HUES64 (cell line): Measurements from ENCODE around the gene SNRPA.

Experiments
- H3K27ac ChIP-seq: 2 replicates; pipeline ENCODE4 v1.7.0; 2013; ENCODE audit warnings: low read depth, low read length, inconsistent platforms
- H3K27me3 ChIP-seq: 2 replicates; pipeline ENCODE4 v1.6.1; 2013; ENCODE audit warnings: mild to moderate bottlenecking, low read length; ENCODE audit not compliant: insufficient read depth
- H3K36me3 ChIP-seq: 2 replicates; pipeline ENCODE4 v1.6.1; 2013; ENCODE audit warnings: mild to moderate bottlenecking, low read length; ENCODE audit not compliant: insufficient read depth
- H3K4me1 ChIP-seq: 2 replicates; pipeline ENCODE4 v1.6.1; 2013; ENCODE audit warnings: mild to moderate bottlenecking, low read length, moderate library complexity; ENCODE audit not compliant: insufficient read depth
- H3K4me3 ChIP-seq: 2 replicates; pipeline ENCODE4 v1.5.1; 2013; ENCODE audit warnings: mild to moderate bottlenecking, low read length, moderate library complexity
- H3K9ac ChIP-seq: 2 replicates; pipeline ENCODE4 v1.6.1; 2013; ENCODE audit warnings: mild to moderate bottlenecking, low read depth, low read length
- H3K9me3 ChIP-seq: 2 replicates; pipeline ENCODE4 v1.6.1; 2013; ENCODE audit warnings: low read depth, low read length; ENCODE audit not compliant: insufficient read depth
- WGBS: fragments of 150-250, 120-280 bp; methylation state at CpG from one replicate; pipeline ENCODE4 v1.1.7; 2013; ENCODE audit warnings: missing lambda C conversion rate; 5-methylcytosine and 5-hydroxymethylcytosine counted together

The SNRPA gene

DNA sequence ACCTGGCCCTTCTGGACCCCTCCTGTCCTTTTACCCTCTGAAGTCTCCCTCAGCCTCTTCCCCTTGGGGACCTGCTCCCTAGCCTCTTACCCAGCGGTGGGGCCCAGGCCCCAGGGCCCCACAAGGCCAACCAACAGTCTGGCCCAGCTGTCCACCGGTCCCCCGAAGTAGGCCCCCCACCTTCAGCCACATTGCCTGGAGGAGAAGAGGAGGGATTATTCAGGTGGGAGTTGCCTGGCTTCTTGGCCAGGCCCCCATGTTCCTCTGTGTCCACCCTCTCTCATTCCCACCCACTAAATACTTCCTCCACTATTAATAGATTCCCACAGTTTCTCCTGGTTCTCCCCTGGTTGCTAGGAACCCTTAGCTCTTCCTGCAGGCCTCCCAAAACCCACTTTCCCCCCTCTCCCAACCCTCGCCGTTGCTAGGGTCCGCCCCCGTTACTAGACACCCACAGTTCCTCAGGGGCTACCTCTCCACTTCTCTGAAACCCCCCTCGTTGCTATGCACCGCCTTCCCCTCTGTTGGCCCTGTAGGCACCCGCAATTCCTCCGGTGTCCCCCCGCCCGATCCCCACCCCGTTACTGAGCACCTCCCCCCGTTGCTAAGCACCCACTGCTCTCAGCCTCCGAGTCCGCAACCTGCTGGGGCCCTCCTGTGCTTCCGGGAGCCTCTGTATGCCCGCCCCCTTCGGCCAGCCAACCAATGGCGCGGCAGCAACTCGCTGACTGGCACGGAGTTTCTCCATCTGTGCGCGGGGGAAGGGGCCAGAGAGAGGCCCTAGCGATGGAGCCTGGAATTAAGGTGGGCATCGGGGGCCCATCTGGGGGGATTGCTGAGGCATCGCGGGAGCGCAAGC, 36.3 kb upstream of the SNRPA start:
- Histone ChIP-seq H3K27me3 (no peaks in the 10 kb centered on the region), H3K9ac (peak overlapping the region; percentile 75), H3K27ac (peak overlapping the region; percentile 91; the same call in 1 of the 2 replicates), H3K36me3 (peaks cover 29% of the 10 kb centered on the region), H3K4me3 (peak overlapping the region; percentile 84), H3K9me3 (no peaks in the 10 kb centered on the region), H3K4me1 (peaks cover 10% of the 10 kb centered on the region)
- 10% methylated on average over 31 of the region's 31 CpGs for WGBS

DNA sequence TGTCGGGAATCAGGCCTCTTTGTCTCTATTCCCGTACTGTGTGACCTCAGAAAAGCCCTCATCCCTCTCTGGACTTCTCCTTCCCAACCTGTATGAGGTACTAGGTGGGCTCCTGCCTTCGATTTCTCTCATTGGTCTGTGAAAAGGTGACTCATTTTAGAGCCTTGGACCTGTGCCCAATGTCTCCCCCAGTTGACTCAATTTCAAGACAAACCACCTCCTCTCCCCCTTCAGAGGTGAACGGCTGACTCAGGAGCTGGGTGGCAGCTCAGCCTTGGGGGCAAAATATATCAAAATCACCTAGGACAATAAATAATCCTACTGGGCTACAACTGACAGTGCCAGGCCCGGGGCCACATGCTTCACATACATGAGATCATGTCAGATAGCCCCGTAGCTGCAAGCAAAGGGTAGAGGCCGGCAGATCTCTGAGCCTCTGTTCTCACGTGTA, 34.9 kb upstream of the SNRPA start:
- Histone ChIP-seq H3K9ac (peak overlapping the region; percentile 75), H3K27ac (peak overlapping the region; percentile 91), H3K4me1 (peaks cover 10% of the 10 kb centered on the region), H3K36me3 (peaks cover 21% of the 10 kb centered on the region), H3K4me3 (peak overlapping the region; percentile 84), H3K27me3 (no peaks in the 10 kb centered on the region), H3K9me3 (no peaks in the 10 kb centered on the region)
- 9% methylated on average over 8 of the region's 8 CpGs for WGBS

DNA sequence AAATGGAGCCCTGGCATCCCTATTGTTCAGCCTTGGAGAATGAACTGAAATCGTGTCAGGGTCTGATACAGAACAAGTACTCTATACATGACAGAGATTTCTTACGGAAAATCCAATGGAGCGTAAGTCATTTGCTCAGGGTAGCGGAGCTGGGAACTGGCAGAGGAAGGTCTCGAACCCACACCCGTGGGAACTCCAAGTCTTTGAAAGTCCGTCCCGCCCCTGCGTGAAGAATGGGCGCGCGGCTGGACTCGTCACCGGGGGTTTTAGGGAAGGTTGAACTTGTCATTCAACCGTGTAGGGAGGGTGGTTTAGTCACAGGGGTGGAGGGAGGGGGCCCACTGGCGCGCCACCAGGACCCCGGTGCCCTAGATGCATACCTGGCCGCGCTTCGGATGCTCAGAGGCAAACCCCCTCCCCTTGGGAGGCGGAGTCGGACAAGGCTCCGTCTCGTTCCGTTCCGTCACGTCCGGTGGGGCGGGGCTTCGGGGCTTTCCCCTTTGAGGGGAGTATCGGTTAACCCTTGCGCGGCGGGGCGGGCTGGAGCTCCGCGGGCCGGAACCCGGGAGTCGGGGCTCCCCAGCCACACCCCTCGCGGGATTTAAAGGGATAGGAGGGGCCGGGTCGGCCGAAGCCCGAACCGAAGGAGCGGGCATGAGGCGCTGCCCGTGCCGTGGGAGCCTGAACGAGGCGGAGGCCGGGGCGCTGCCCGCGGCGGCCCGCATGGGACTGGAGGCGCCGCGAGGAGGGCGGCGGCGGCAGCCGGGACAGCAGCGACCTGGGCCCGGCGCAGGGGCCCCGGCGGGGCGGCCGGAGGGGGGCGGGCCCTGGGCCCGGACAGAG, 34.3 kb upstream of the SNRPA start, which contains the start of the genes COQ8B and ITPKC:
TSS of gene COQ8B (minus strand) at position 405 of the 843 bp plus-strand sequence. CDS start 2,254 bp downstream, outside the sequence.
TSS of gene ITPKC (plus strand) at position 631 of the 843 bp plus-strand sequence. CDS start at position 655, 24 bp downstream.
- H3K9me3 ChIP-seq: no peaks in the 10 kb centered on the region
- WGBS: under 1% methylated on average over 76 of the region's 76 CpGs
- peak within 1 kb of the TSS; percentile 80 for H3K9ac ChIP-seq
- peak within 1 kb of the TSS; percentile 91 for H3K27ac ChIP-seq
- H3K36me3 ChIP-seq: peaks cover 14% of the 10 kb centered on the region
- H3K4me1 ChIP-seq: peaks cover 10% of the 10 kb centered on the region
- H3K27me3 ChIP-seq: no peaks in the 10 kb centered on the region
- H3K4me3 ChIP-seq: peak within 1 kb of the TSS; percentile 84

DNA sequence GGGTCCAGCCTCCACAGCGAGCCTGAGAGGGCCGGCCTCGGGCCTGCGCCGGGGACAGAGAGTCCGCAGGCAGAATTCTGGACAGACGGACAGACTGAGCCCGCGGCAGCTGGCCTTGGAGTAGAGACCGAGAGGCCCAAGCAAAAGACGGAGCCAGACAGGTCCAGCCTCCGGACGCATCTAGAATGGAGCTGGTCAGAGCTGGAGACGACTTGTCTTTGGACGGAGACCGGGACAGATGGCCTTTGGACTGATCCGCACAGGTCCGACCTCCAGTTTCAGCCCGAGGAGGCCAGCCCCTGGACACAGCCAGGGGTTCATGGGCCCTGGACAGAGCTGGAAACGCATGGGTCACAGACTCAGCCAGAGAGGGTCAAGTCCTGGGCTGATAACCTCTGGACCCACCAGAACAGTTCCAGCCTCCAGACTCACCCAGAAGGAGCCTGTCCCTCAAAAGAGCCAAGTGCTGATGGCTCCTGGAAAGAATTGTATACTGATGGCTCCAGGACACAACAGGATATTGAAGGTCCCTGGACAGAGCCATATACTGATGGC, 33.6 kb upstream of the SNRPA start:
- Histone ChIP-seq H3K27me3 (no peaks in the 10 kb centered on the region), H3K4me3 (peak overlapping the region; percentile 84), H3K9ac (peak overlapping the region; percentile 80), H3K9me3 (no peaks in the 10 kb centered on the region), H3K36me3 (peaks cover 8% of the 10 kb centered on the region), H3K4me1 (peaks cover 10% of the 10 kb centered on the region), H3K27ac (peak overlapping the region; percentile 53; the same call in 1 of the 2 replicates)
- 2% methylated on average over 20 of the region's 20 CpGs for WGBS

DNA sequence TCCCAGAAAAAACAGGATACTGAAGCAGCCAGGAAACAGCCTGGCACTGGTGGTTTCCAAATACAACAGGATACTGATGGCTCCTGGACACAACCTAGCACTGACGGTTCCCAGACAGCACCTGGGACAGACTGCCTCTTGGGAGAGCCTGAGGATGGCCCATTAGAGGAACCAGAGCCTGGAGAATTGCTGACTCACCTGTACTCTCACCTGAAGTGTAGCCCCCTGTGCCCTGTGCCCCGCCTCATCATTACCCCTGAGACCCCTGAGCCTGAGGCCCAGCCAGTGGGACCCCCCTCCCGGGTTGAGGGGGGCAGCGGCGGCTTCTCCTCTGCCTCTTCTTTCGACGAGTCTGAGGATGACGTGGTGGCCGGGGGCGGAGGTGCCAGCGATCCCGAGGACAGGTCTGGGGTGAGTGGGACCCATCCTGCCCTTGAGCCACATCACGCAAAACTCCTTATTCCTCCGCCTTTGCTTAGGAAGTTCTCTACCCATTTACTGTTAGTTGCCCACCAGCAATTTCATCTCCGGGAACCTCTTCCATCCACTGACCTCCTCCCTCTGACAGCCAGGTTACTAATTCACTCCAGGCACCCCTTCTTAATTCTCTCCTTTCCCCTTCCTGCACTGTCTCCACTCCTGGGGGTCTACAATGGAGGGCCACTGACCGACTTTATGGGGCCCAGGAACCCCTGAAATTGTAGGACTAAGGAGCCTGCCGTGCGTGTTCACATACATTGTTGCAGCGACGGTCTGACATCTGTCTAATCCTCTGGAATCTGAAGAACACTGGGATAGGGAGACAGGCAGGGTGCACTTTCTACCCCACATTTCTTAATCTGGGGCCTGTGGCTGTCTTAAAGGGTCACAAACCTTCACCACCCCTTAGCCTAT, 32.9 kb upstream of the SNRPA start:
- H3K9ac ChIP-seq: peak overlapping the region; percentile 65
- H3K4me1 ChIP-seq: peaks cover 10% of the 10 kb centered on the region
- no peaks in the 10 kb centered on the region for H3K27me3 ChIP-seq
- H3K4me3 ChIP-seq: peak overlapping the region; percentile 84
- no peak overlapping the region; the same call in 1 of the 2 replicates for H3K27ac ChIP-seq
- no peaks in the 10 kb centered on the region for H3K9me3 ChIP-seq
- 17% methylated on average over 20 of the region's 20 CpGs for WGBS
- H3K36me3 ChIP-seq: 0 out of 2 replicates have a peak, but pooled peaks cover 1% of the 10 kb centered on the region

DNA sequence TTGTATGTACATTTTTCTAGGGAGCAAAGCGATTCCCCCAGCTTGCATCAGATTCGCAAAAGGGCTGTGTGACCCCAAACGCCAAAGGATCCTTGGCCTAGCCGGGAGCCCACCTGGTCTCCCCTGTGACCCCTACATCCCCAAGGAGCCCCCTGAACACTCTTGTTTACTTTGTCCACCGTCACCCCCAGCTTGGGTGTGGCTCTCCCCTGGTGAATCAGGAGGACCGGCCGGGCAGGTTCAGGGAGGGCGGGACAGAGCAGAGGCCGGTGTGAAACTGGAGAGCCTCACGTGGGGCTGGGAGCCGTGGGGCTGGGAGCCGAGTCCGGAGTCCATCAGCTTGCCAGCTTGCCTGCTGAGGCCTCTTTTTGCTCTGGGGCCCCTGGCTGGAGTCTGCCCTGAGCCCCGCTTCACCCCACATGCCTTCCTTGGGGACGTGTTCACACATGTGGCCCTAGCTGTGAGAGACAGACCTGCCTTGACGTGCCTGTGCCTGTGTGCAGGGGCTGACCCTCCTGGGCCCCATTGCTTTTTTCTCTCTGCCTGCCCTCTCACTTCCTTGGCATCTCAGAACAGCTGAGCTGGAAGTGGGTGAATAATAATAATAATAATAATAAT, 32.1 kb upstream of the SNRPA start:
- H3K4me3 ChIP-seq: peak overlapping the region; percentile 84
- 19% methylated on average over 16 of the region's 16 CpGs for WGBS
- no peak overlapping the region; the same call in 1 of the 2 replicates for H3K27ac ChIP-seq
- H3K36me3 ChIP-seq: 0 out of 2 replicates have a peak, but pooled peaks cover 3% of the 10 kb centered on the region
- H3K9me3 ChIP-seq: no peaks in the 10 kb centered on the region
- H3K9ac ChIP-seq: peak overlapping the region; percentile 65
- no peaks in the 10 kb centered on the region for H3K27me3 ChIP-seq
- H3K4me1 ChIP-seq: peaks cover 10% of the 10 kb centered on the region

DNA sequence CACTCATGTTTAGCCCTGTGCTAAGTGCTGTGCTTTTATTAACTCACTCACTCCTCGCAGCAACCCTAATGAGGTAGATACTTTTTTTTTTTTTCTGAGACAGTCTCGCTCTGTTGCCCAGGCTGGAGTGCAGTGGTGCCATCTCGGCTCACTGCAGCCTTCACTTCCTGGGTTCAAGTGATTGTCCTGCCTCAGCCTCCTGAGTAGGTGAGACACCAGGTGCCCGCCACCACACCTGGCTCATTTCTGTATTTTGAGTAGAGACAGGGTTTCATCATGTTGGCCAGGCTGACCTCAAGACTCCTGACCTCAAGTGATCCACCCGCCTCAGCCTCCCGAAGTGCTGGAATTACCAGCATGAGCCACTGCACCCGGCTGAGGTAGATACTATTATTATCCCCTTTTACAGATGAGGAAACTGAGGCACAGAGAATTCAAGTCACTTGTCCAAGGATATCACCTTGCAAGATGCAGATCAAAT, 31.5 kb upstream of the SNRPA start:
- Histone ChIP-seq H3K27me3 (no peaks in the 10 kb centered on the region), H3K9ac (no peak overlapping the region), H3K4me1 (peaks cover 7% of the 10 kb centered on the region), H3K4me3 (peak overlapping the region; percentile 84), H3K36me3 (0 out of 2 replicates have a peak, but pooled peaks cover 5% of the 10 kb centered on the region), H3K9me3 (no peaks in the 10 kb centered on the region), H3K27ac (no peak overlapping the region)
- 83% methylated on average over 7 of the region's 7 CpGs for WGBS

DNA sequence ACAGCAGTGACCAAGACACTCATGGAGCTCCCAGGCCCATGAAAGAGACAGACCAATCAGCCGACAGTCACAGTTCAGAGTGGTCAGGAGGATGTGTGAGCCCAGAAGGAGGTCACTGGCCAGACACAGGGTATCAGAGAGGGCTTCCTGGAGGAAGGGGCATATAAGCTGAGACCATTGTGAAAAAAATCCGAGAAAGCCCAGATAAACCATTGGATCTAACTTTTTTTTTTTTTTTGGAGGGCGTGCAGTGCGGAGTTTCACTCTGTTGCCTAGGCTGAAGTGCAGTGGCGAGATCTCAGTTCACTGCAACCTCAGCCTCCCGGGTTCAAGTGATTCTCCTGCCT, 29.9 kb upstream of the SNRPA start:
- H3K36me3 ChIP-seq: peaks cover 14% of the 10 kb centered on the region

DNA sequence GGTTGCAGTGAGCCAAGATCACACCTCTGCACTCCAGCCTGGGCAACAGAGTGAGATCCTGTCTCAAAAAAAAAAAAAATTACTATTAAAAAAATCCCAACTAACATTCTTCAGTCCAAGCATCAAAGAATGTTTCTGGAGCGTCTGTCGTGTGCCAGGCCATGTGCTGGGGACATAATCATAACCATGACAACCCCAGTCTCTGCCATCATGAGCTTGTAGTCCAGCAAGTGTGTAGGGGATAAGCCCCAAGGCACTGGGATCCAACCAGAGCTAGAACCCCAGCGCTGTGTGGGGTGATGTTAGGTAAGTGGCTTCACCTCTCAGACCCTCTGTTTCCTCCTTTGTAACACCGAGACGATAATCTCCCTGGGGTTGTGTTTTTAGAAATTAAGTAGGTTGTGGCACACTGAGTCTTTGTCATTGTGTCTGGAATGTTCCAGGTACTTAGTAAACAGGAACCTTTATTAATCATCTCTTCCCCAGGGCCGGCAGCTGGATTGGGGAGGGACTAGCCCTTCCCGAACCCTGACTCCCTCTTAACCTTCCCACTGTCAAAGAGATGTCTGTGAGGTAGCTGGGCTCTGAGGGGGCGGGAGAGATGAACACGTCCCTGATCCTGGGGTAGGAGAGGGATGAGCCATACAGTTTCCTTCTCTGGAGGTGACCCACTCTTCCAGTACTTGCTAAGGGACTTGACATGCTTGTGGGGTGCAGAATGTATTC, 28.9 kb upstream of the SNRPA start:
- 91% methylated on average over 5 of the region's 9 CpGs for WGBS
- Histone ChIP-seq H3K27ac (no peak overlapping the region), H3K4me3 (no peak overlapping the region), H3K36me3 (peaks cover 21% of the 10 kb centered on the region), H3K4me1 (peaks cover 6% of the 10 kb centered on the region), H3K27me3 (no peaks in the 10 kb centered on the region), H3K9me3 (no peaks in the 10 kb centered on the region), H3K9ac (no peak overlapping the region)

More for the DNA sequence above, 29.9 kb upstream of the SNRPA start:
- no peak overlapping the region for H3K9ac ChIP-seq
- peaks cover 6% of the 10 kb centered on the region for H3K4me1 ChIP-seq
- WGBS: 86% methylated on average over 6 of the region's 6 CpGs
- H3K27me3 ChIP-seq: no peaks in the 10 kb centered on the region
- no peak overlapping the region for H3K4me3 ChIP-seq
- H3K27ac ChIP-seq: no peak overlapping the region
- H3K9me3 ChIP-seq: no peaks in the 10 kb centered on the region
